NCI-H774 (cell line): ENCODE results near the gene ARNT2.

Experiments used
- DNase-seq: peaks from one replicate; lab custom pipeline; 2025; lab: John Stamatoyannopoulos, UW

Gene ARNT2

GRCh38 chr15:80594091-80594889 is 190.1 kb downstream of the ARNT2 start:
- no peak for DNase-seq

GRCh38 chr15:80595396-80595795 is 191.2 kb downstream of the ARNT2 start:
- DNase-seq, result no peak

- no peak for DNase-seq
These were observed 192.4 kb downstream of the ARNT2 start for GRCh38 chr15:80596521-80596976.

GRCh38 chr15:80597076-80597475 is 192.9 kb downstream of the ARNT2 start:
- DNase-seq, result no peak

GRCh38 chr15:80599359-80599758 is 195.2 kb downstream of the ARNT2 start:
- no peak for DNase-seq

GRCh38 chr15:80600626-80601025 is 196.4 kb downstream of the ARNT2 start:
- DNase-seq, result no peak

- no peak for DNase-seq
These were observed 197.1 kb downstream of the ARNT2 start for GRCh38 chr15:80601256-80601655.

- no peak for DNase-seq
These were observed 200.7 kb downstream of the ARNT2 start for GRCh38 chr15:80604583-80605575.

- no peak for DNase-seq
These were observed 201.5 kb downstream of the ARNT2 start for GRCh38 chr15:80605591-80606150.

- no peak for DNase-seq
These were observed 202.4 kb downstream of the ARNT2 start for GRCh38 chr15:80606511-80607071.

GRCh38 chr15:80607287-80607980 is 203.3 kb downstream of the ARNT2 start:
- DNase-seq, result no peak

GRCh38 chr15:80608688-80609087 is 204.5 kb downstream of the ARNT2 start:
- no peak for DNase-seq

GRCh38 chr15:80609091-80609490 is 204.9 kb downstream of the ARNT2 start:
- DNase-seq, result no peak

- no peak for DNase-seq
These were observed 205.3 kb downstream of the ARNT2 start for GRCh38 chr15:80609512-80609946.

GRCh38 chr15:80611543-80612080 is 207.4 kb downstream of the ARNT2 start:
- no peak for DNase-seq

- DNase-seq, result no peak
These were observed 208.1 kb downstream of the ARNT2 start for GRCh38 chr15:80612118-80612823.

- DNase-seq, result no peak
These were observed 209.7 kb downstream of the ARNT2 start for GRCh38 chr15:80613762-80614365.

GRCh38 chr15:80614711-80615360 is 210.7 kb downstream of the ARNT2 start:
- no peak for DNase-seq

- no peak for DNase-seq
These were observed 211.2 kb downstream of the ARNT2 start for GRCh38 chr15:80615361-80615736.
